IMR-90 (cell line): Measurements from ENCODE around the gene PIK3R5. TPM values are rescaled to one million over a fixed set of nuclear protein-coding genes. Genes with fewer than 3 reads are reported as not detected.

Source experiments
- ATAC-seq: fragments of 200-7000 bp; cut with Tn5 transposase; 2 replicates; pipeline ENCODE4 v1.9.1; 2020; ENCODE audit warnings: low read depth, mild to moderate bottlenecking, moderate library complexity
- BruUV-seq: library from RNA; stranded (reverse); fragments of 400-500 nt; replicated peaks from 2 replicates; lab custom pipeline; 2021; lab: Mats Ljungman, UMichigan
- CTCF ChIA-PET: fragments of 300-600 bp; formaldehyde crosslinking; extraction: SDS; loops from one replicate; lab custom pipeline; 2021; ENCODE audit warnings: antibody characterized with exemption; lab: Yijun Ruan, JAX
- POLR2A ChIA-PET: fragments of 300-600 bp; sonication (Branson Sonifier 250); formaldehyde crosslinking; loops from one replicate; lab custom pipeline; 2022; ENCODE audit warnings: antibody characterized with exemption; ENCODE audit not compliant: unreplicated experiment; lab: Charles Lee
- DNase-seq: peaks from one replicate; pipeline ENCODE4 v3.0.0; 2013
- H2AFZ ChIP-seq: replicated peaks from 2 replicates; pipeline ENCODE3; 2013; ENCODE audit warnings: low read length, mild to moderate bottlenecking; ENCODE audit not compliant: poor library complexity
- H2AK5ac ChIP-seq: 2 replicates; pipeline ENCODE4 v1.6.1; 2013; ENCODE audit warnings: low read depth, low read length, inconsistent platforms
- H2AK9ac ChIP-seq: replicated peaks from 2 replicates; pipeline ENCODE3; 2013; ENCODE audit warnings: mild to moderate bottlenecking, low read depth, low read length, moderate library complexity; ENCODE audit not compliant: poor library complexity
- H2BK120ac ChIP-seq: 2 replicates; pipeline ENCODE4 v1.6.1; 2013; ENCODE audit warnings: low read depth, low read length, inconsistent platforms
- H2BK15ac ChIP-seq: 3 replicates; pipeline ENCODE4 v1.6.1; 2013; ENCODE audit warnings: low read depth, low read length, inconsistent platforms
- H2BK20ac ChIP-seq: 2 replicates; pipeline ENCODE4 v1.6.1; 2013; ENCODE audit warnings: low read depth, mild to moderate bottlenecking, inconsistent platforms, low read length, moderate library complexity
- H2BK5ac ChIP-seq: 2 replicates; pipeline ENCODE4 v1.6.1; 2013; ENCODE audit warnings: mild to moderate bottlenecking, low read depth, low read length, inconsistent platforms; ENCODE audit not compliant: poor library complexity, severe bottlenecking
- H3K14ac ChIP-seq: replicated peaks from 2 replicates; pipeline ENCODE4 v1.6.1; 2013; ENCODE audit warnings: low read depth, low read length, inconsistent platforms
- H3K18ac ChIP-seq: 2 replicates; pipeline ENCODE4 v1.6.1; 2013; ENCODE audit warnings: low read depth, low read length, control low read depth
- H3K23ac ChIP-seq: 2 replicates; pipeline ENCODE4 v1.6.1; 2013; ENCODE audit warnings: low read depth, low read length, inconsistent platforms
- H3K27ac ChIP-seq: 2 replicates; pipeline ENCODE4 v1.5.1; 2013; ENCODE audit warnings: mild to moderate bottlenecking, control low read depth, low read length; ENCODE audit not compliant: insufficient read depth
- H3K27me3 ChIP-seq: 2 replicates; pipeline ENCODE4 v1.6.1; 2013; ENCODE audit warnings: low read length; ENCODE audit not compliant: control insufficient read depth, insufficient read depth
- H3K36me3 ChIP-seq: 2 replicates; pipeline ENCODE4 v1.6.1; 2013; ENCODE audit warnings: low read length, mixed read lengths; ENCODE audit not compliant: control insufficient read depth, insufficient read depth
- H3K4ac ChIP-seq: 2 replicates; pipeline ENCODE4 v1.6.1; 2013; ENCODE audit warnings: low read depth, low read length, inconsistent platforms
- H3K4me1 ChIP-seq: 2 replicates; pipeline ENCODE4 v1.6.1; 2013; ENCODE audit warnings: low read length, mixed read lengths; ENCODE audit not compliant: control insufficient read depth, insufficient read depth
- H3K4me2 ChIP-seq: 2 replicates; pipeline ENCODE4 v1.6.1; 2013; ENCODE audit warnings: low read depth, mild to moderate bottlenecking, control low read depth, low read length, moderate library complexity
- H3K4me3 ChIP-seq: 2 replicates; pipeline ENCODE4 v1.5.1; 2013; ENCODE audit warnings: low read depth, mild to moderate bottlenecking, control low read depth, low read length, moderate library complexity; ENCODE audit not compliant: insufficient read depth
- H3K56ac ChIP-seq: 2 replicates; pipeline ENCODE4 v1.6.1; 2013; ENCODE audit warnings: low read length, inconsistent platforms; ENCODE audit not compliant: insufficient read depth; ENCODE audit errors: extremely low read depth
- H3K79me1 ChIP-seq, 2 experiments: 2 replicates each; pipeline ENCODE4 v1.6.1; 2013; ENCODE audit warnings: low read length in 2 of 2, inconsistent platforms in 1 of 2, low read depth in 1 of 2
- H3K9ac ChIP-seq: 2 replicates; pipeline ENCODE4 v1.6.1; 2013; ENCODE audit warnings: low read depth, low read length, control low read depth
- H3K9me1 ChIP-seq: 2 replicates; pipeline ENCODE4 v1.6.1; 2013; ENCODE audit warnings: low read length, inconsistent platforms; ENCODE audit not compliant: insufficient read depth
- H3K9me3 ChIP-seq: 2 replicates; pipeline ENCODE4 v1.6.1; 2013; ENCODE audit warnings: low read length; ENCODE audit not compliant: control insufficient read depth, insufficient read depth
- H4K20me1 ChIP-seq: 2 replicates; pipeline ENCODE4 v1.6.1; 2013; ENCODE audit warnings: low read length, inconsistent platforms; ENCODE audit not compliant: insufficient read depth
- H4K5ac ChIP-seq: 2 replicates; pipeline ENCODE4 v1.6.1; 2013; ENCODE audit warnings: mild to moderate bottlenecking, low read depth, low read length, control low read depth
- H4K8ac ChIP-seq, 2 experiments: 2 replicates each; pipeline ENCODE4 v1.6.1; 2013; ENCODE audit warnings: low read depth in 2 of 2, low read length in 2 of 2, control low read depth in 1 of 2, inconsistent platforms in 1 of 2
- H4K91ac ChIP-seq: 2 replicates; pipeline ENCODE4 v1.6.1; 2013; ENCODE audit warnings: low read depth, low read length, inconsistent platforms; ENCODE audit not compliant: insufficient read depth
- CTCF ChIP-seq: conservative IDR thresholded peaks from 2 replicates; pipeline ENCODE4 v1.5.1; 2012; ENCODE audit warnings: mild to moderate bottlenecking, low read depth, low read length, improper control_type of control experiment
- MAFK ChIP-seq: IDR thresholded peaks from 2 replicates; pipeline ENCODE4 v1.6.1; 2012; ENCODE audit warnings: low read depth, low read length, improper control_type of control experiment
- RAD21 ChIP-seq: IDR thresholded peaks from 2 replicates; pipeline ENCODE4 v1.6.1; 2012; ENCODE audit warnings: low read length, improper control_type of control experiment
- SMC3 ChIP-seq: fragments of 150-350 bp; IDR thresholded peaks from 2 replicates; pipeline ENCODE4 v1.6.1; 2016; ENCODE audit warnings: low read depth, mild to moderate bottlenecking, antibody characterized with exemption, low read length, moderate library complexity
- WGBS, 2 experiments: methylation state at CpG; one replicate each; pipeline versions ENCODE4 v1.1.5 to v1.1.7; 2013; ENCODE audit warnings: missing lambda C conversion rate in 2 of 2; ENCODE audit not compliant: insufficient read length in 1 of 2; ENCODE audit errors: extremely low coverage in 2 of 2; 5-methylcytosine and 5-hydroxymethylcytosine counted together
- dilution Hi-C: fragments of 300-500 bp; cut with HindIII; formaldehyde crosslinking; loops from one replicate; pipeline ENCODE4 v1.14.3; 2018; ENCODE audit warnings: low sequenced_read_pairs; ENCODE audit not compliant: unreplicated experiment
- in situ Hi-C: fragments of 300-500 bp; cut with MboI; formaldehyde crosslinking; loops from 3 replicates; pipeline ENCODE4 v1.14.3; 2019; ENCODE audit warnings: low sequenced_read_pairs, inconsistent platforms, mixed read lengths
- intact Hi-C: fragments of 100-400 bp; cut with micrococcal nuclease; formaldehyde crosslinking; loops from 2 replicates; pipeline ENCODE4 v1.10.0; 2022
- polyA plus RNA-seq, 3 experiments: library from polyadenylated mRNA; depleted of rRNA; stranded (reverse); fragments of >200 nt; gene quantifications; 2 replicates each; pipeline ENCODE4 v1.2.3, GENCODE V29; 2012; ENCODE audit warnings: low replicate concordance in 1 of 3
- total RNA-seq: library from RNA; depleted of rRNA; stranded (reverse); fragments of >200 nt; gene quantifications from 2 replicates; pipeline ENCODE4 v1.2.3, GENCODE V29; 2012

PIK3R5 gene
- total and polyA plus RNA-seq, 2 of the 4 experiments (the other 2 are of a cell fraction), result not detected

- dilution Hi-C loops, result no loop called here
- ATAC-seq, result peak; percentile 72
- ChIA-PET POLR2A (no interaction called here), CTCF (interaction anchor here (0.6 to 1.7 kb wide), 2 partner anchors 524 to 906 kb away, joined by 4 to 7 read pairs; no protein-coding TSS in a partner anchor)
- no peaks in the 10 kb centered on the region for H3K79me1 ChIP-seq
- no peak overlapping the region for H3K56ac ChIP-seq
- no peak overlapping the region for H4K5ac ChIP-seq
- no peak overlapping the region for H3K14ac ChIP-seq
- no peaks in the 10 kb centered on the region for H3K9me1 ChIP-seq
- H2AK9ac ChIP-seq, result no peak overlapping the region
- no peak overlapping the region for H3K18ac ChIP-seq
- no peak overlapping the region for H3K4me3 ChIP-seq
- no peak overlapping the region for H2BK5ac ChIP-seq
- H3K9ac ChIP-seq, result no peak overlapping the region
- no peak overlapping the region for H2BK15ac ChIP-seq
- no peak overlapping the region for H2BK120ac ChIP-seq
- H3K27ac ChIP-seq, result no peak overlapping the region
- H4K20me1 ChIP-seq, result no peaks in the 10 kb centered on the region
- no peaks in the 10 kb centered on the region for H3K9me3 ChIP-seq
- no peak overlapping the region for H3K23ac ChIP-seq
- no peak overlapping the region for H3K4me2 ChIP-seq
- no peaks in the 10 kb centered on the region for H3K4me1 ChIP-seq
- H2BK20ac ChIP-seq, result no peak overlapping the region
- no CpG with 5 or more reads among the region's 9 CpGs for WGBS, 2 experiments
- H3K36me3 ChIP-seq, result no peaks in the 10 kb centered on the region
- no TSS peak for BruUV-seq
- H2AK5ac ChIP-seq, result no peak overlapping the region
- H4K91ac ChIP-seq, result no peak overlapping the region
- intact Hi-C loops, result loop anchor here (10.0 kb wide), 2 partner anchors 347 to 437 kb away; no protein-coding TSS in a partner anchor
- no peak overlapping the region for H2AFZ ChIP-seq
- TF ChIP-seq RAD21 (peak; percentile 55), SMC3 (peak; percentile 54), MAFK (no peak), CTCF (peak; percentile 64)
- peaks cover 8% of the 10 kb centered on the region for H3K27me3 ChIP-seq
- no peak overlapping the region for H4K8ac ChIP-seq
- no peak overlapping the region for H3K4ac ChIP-seq
- peak; percentile 27 for DNase-seq
- in situ Hi-C loops, result no loop called here
Observed at GRCh38 chr17:8997994-8998628, 32.6 kb upstream of the PIK3R5 start.
